OCI-LY3 (cell line): Measurements from ENCODE around the gene CILP2.

ENCODE experiments used
- H2AFZ ChIP-seq: fragments of 200-600, 300-600 bp; shearing (Covaris generic); 2 replicates; pipeline ENCODE4 v1.6.0; 2014; ENCODE audit warnings: antibody characterized with exemption, low read depth, low read length
- H3K27ac ChIP-seq: fragments of 200-600, 300-600 bp; sonication (generic); 2 replicates; pipeline ENCODE4 v1.5.1; 2014; ENCODE audit warnings: mild to moderate bottlenecking, low read length, moderate library complexity, mixed read lengths
- H3K27me3 ChIP-seq: fragments of 200-600, 300-600 bp; sonication (generic); 2 replicates; pipeline ENCODE4 v1.6.1; 2014; ENCODE audit warnings: low read depth, low read length, mixed read lengths
- H3K36me3 ChIP-seq: fragments of 200-600, 300-600 bp; sonication (generic); replicated peaks from 2 replicates; pipeline ENCODE3; 2014; ENCODE audit warnings: low read depth, low read length, mixed read lengths
- H3K4me1 ChIP-seq: fragments of 300-600, 200-600 bp; sonication (generic); 2 replicates; pipeline ENCODE4 v1.6.1; 2014; ENCODE audit warnings: low read length, mixed read lengths
- H3K4me2 ChIP-seq: fragments of 200-600, 300-600 bp; sonication (generic); 2 replicates; pipeline ENCODE4 v1.6.1; 2014; ENCODE audit warnings: low read length, mixed read lengths
- H3K4me3 ChIP-seq: fragments of 300-600, 200-600 bp; sonication (generic); 2 replicates; pipeline ENCODE4 v1.5.1; 2014; ENCODE audit warnings: antibody characterized with exemption, mild to moderate bottlenecking, low read length, moderate library complexity
- H3K79me2 ChIP-seq: fragments of 300-600, 200-600 bp; shearing (Covaris generic); 2 replicates; pipeline ENCODE4 v1.6.1; 2014; ENCODE audit warnings: mild to moderate bottlenecking, low read length, mixed read lengths
- H3K9ac ChIP-seq: fragments of 300-600, 200-600 bp; shearing (Covaris generic); 2 replicates; pipeline ENCODE4 v1.6.0; 2014; ENCODE audit warnings: mild to moderate bottlenecking, low read length, moderate library complexity
- H3K9me3 ChIP-seq: fragments of 200-600, 300-600 bp; shearing (Covaris generic); 2 replicates; pipeline ENCODE4 v1.6.1; 2014; ENCODE audit warnings: low read length, mixed read lengths; ENCODE audit not compliant: insufficient read depth
- H4K20me1 ChIP-seq: fragments of 200-600, 300-600 bp; sonication (generic); 2 replicates; pipeline ENCODE4 v1.6.1; 2016; ENCODE audit warnings: low read length, mixed read lengths; ENCODE audit not compliant: insufficient read depth
- EZH2phosphoT487 ChIP-seq: fragments of 200-600 bp; shearing (Covaris generic); IDR thresholded peaks from 2 replicates; pipeline ENCODE4 v1.6.1; 2018; ENCODE audit warnings: antibody characterized with exemption, mixed run types, low read depth
- TF ChIP-seq, protein P1 (sequence below): fragments of 200-600, 300-600 bp; sonication (generic); IDR thresholded peaks from 2 replicates; pipeline ENCODE4 v1.5.1; 2014; ENCODE audit warnings: antibody characterized with exemption, low read length, low read depth

The CILP2 gene

GRCh38 chr19:19520989-19521388 is 17.1 kb upstream of the CILP2 start:
- no peak overlapping the region for H3K9ac ChIP-seq
- H3K4me1 ChIP-seq: peaks cover 9% of the 10 kb centered on the region
- H3K9me3 ChIP-seq: no peaks in the 10 kb centered on the region
- peaks cover 3% of the 10 kb centered on the region; the same call in 1 of the 2 replicates for H4K20me1 ChIP-seq
- H3K27me3 ChIP-seq: no peaks in the 10 kb centered on the region
- no peak overlapping the region for H2AFZ ChIP-seq
- no peak overlapping the region for H3K4me2 ChIP-seq
- H3K4me3 ChIP-seq: no peak overlapping the region
- peaks cover 28% of the 10 kb centered on the region for H3K36me3 ChIP-seq
- H3K79me2 ChIP-seq: peaks cover 84% of the 10 kb centered on the region
- no peak overlapping the region for H3K27ac ChIP-seq
- TF ChIP-seq EZH2phosphoT487: no peak
- TF ChIP-seq, protein P1, sequence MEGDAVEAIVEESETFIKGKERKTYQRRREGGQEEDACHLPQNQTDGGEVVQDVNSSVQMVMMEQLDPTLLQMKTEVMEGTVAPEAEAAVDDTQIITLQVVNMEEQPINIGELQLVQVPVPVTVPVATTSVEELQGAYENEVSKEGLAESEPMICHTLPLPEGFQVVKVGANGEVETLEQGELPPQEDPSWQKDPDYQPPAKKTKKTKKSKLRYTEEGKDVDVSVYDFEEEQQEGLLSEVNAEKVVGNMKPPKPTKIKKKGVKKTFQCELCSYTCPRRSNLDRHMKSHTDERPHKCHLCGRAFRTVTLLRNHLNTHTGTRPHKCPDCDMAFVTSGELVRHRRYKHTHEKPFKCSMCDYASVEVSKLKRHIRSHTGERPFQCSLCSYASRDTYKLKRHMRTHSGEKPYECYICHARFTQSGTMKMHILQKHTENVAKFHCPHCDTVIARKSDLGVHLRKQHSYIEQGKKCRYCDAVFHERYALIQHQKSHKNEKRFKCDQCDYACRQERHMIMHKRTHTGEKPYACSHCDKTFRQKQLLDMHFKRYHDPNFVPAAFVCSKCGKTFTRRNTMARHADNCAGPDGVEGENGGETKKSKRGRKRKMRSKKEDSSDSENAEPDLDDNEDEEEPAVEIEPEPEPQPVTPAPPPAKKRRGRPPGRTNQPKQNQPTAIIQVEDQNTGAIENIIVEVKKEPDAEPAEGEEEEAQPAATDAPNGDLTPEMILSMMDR: no peak

GRCh38 chr19:19523177-19523576 is 14.9 kb upstream of the CILP2 start:
- no peaks in the 10 kb centered on the region for H3K27me3 ChIP-seq
- no peak overlapping the region for H3K4me2 ChIP-seq
- H3K9me3 ChIP-seq: no peaks in the 10 kb centered on the region
- H3K4me3 ChIP-seq: no peak overlapping the region
- H3K4me1 ChIP-seq: no peaks in the 10 kb centered on the region
- H3K27ac ChIP-seq: no peak overlapping the region
- peaks cover 64% of the 10 kb centered on the region for H3K79me2 ChIP-seq
- H3K9ac ChIP-seq: no peak overlapping the region
- H3K36me3 ChIP-seq: peaks cover 32% of the 10 kb centered on the region
- no peak overlapping the region for H2AFZ ChIP-seq
- peaks cover 3% of the 10 kb centered on the region; the same call in 1 of the 2 replicates for H4K20me1 ChIP-seq
- TF ChIP-seq EZH2phosphoT487: no peak
- TF ChIP-seq, protein P1: no peak

- no peak overlapping the region for H3K9ac ChIP-seq
These were observed 14.0 kb upstream of the CILP2 start for GRCh38 chr19:19524053-19524452.

GRCh38 chr19:19525611-19526380 is 12.3 kb upstream of the CILP2 start:
- no peaks in the 10 kb centered on the region for H3K4me1 ChIP-seq

More at GRCh38 chr19:19524053-19524452, 14.0 kb upstream of the CILP2 start:
- no peaks in the 10 kb centered on the region for H3K27me3 ChIP-seq
- no peak overlapping the region for H3K27ac ChIP-seq
- no peaks in the 10 kb centered on the region for H3K9me3 ChIP-seq
- H3K4me1 ChIP-seq: no peaks in the 10 kb centered on the region
- peaks cover 59% of the 10 kb centered on the region for H3K79me2 ChIP-seq
- H4K20me1 ChIP-seq: peaks cover 3% of the 10 kb centered on the region; the same call in 1 of the 2 replicates
- peaks cover 32% of the 10 kb centered on the region for H3K36me3 ChIP-seq
- no peak overlapping the region for H3K4me3 ChIP-seq
- H3K4me2 ChIP-seq: no peak overlapping the region
- TF ChIP-seq EZH2phosphoT487: no peak
- TF ChIP-seq, protein P1: no peak
- no peak overlapping the region for H2AFZ ChIP-seq

More at GRCh38 chr19:19525611-19526380, 12.3 kb upstream of the CILP2 start:
- no peaks in the 10 kb centered on the region for H3K27me3 ChIP-seq
- H2AFZ ChIP-seq: no peak overlapping the region
- no peak overlapping the region for H3K4me3 ChIP-seq
- H3K79me2 ChIP-seq: peaks cover 45% of the 10 kb centered on the region
- TF ChIP-seq, protein P1: no peak
- no peak for TF ChIP-seq EZH2phosphoT487
- H4K20me1 ChIP-seq: peaks cover 3% of the 10 kb centered on the region; the same call in 1 of the 2 replicates
- no peak overlapping the region for H3K9ac ChIP-seq
- H3K4me2 ChIP-seq: no peak overlapping the region
- H3K9me3 ChIP-seq: no peaks in the 10 kb centered on the region
- H3K27ac ChIP-seq: no peak overlapping the region
- peaks cover 22% of the 10 kb centered on the region for H3K36me3 ChIP-seq
